Chondrocyte (in vitro differentiated cells): ENCODE results near the gene SETBP1. TPM values are rescaled to one million over a fixed set of nuclear protein-coding genes. Genes with fewer than 3 reads are reported as not detected.
"Not testable (repeated sequence)": the region's sequence is repeated elsewhere in the genome, so short reads cannot be mapped to it uniquely, and the experiment has no call there.

Experiments
- DNase-seq: peaks from one replicate; pipeline ENCODE4 v3.0.0; 2021; ENCODE audit warnings: mixed read lengths, low spot score
- H3K27ac Mint-ChIP-seq: one replicate; pipeline ENCODE4 v1.8.0; 2021; ENCODE audit warnings: mild to moderate bottlenecking, moderate library complexity, mixed read lengths; ENCODE audit not compliant: unreplicated experiment
- H3K27me3 Mint-ChIP-seq: 2 replicates; pipeline ENCODE4 v1.8.0; 2021; ENCODE audit warnings: low read depth, mixed read lengths
- H3K36me3 Mint-ChIP-seq: 2 replicates; pipeline ENCODE4 v1.8.0; 2021; ENCODE audit warnings: low read depth, mixed read lengths
- H3K4me1 Mint-ChIP-seq: 2 replicates; pipeline ENCODE4 v1.8.0; 2021; ENCODE audit warnings: low read depth, mild to moderate bottlenecking, mixed read lengths
- H3K4me3 Mint-ChIP-seq: one replicate; pipeline ENCODE4 v1.8.0; 2021; ENCODE audit warnings: mild to moderate bottlenecking, moderate library complexity, mixed read lengths; ENCODE audit not compliant: unreplicated experiment
- H3K9me3 Mint-ChIP-seq: 2 replicates; pipeline ENCODE4 v1.8.0; 2021; ENCODE audit warnings: low read depth, mixed read lengths
- total RNA-seq: library from RNA; stranded (reverse); gene quantifications from 3 replicates; pipeline ENCODE4 v1.2.1, GENCODE V29; 2021
- TF ChIP-seq, protein P1 (sequence below): fragments of 200-600 bp; sonication (generic); IDR thresholded peaks from 2 replicates; pipeline ENCODE4 v1.5.0; 2021; ENCODE audit warnings: antibody characterized with exemption, mild to moderate bottlenecking, moderate library complexity

The SETBP1 gene
- total RNA-seq, 1 donor from 2014 or later, result 29.3 TPM

DNA sequence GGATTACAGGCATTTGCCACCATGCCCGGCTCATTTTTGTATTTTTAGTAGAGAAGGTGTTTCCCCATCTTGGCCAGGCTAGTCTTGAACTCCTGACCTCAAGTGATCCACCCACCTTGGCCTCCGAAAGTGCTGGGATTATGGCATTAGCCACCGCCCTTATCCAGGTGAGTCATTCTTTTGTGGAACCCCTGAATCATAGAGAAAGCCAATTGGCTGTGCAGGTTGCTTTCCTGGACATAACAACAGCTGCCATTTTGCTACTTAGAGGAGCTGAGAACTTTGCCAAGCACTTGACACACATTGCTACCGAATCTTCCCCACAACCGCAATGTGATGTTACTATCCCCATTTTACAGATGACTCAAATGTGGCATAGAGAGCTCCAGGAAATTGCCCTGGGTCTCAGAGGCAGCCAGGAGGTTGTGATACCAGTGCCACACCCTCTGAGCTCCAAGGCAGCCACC is 36.0 kb downstream of the SETBP1 start:
- Mint-ChIP-seq H3K27me3 (no peaks in the 10 kb centered on the region), H3K9me3 (no peaks in the 10 kb centered on the region), H3K27ac (no peak overlapping the region), H3K36me3 (peaks cover 13% of the 10 kb centered on the region), H3K4me3 (no peak overlapping the region), H3K4me1 (peaks cover 19% of the 10 kb centered on the region)
- TF ChIP-seq, protein P1, sequence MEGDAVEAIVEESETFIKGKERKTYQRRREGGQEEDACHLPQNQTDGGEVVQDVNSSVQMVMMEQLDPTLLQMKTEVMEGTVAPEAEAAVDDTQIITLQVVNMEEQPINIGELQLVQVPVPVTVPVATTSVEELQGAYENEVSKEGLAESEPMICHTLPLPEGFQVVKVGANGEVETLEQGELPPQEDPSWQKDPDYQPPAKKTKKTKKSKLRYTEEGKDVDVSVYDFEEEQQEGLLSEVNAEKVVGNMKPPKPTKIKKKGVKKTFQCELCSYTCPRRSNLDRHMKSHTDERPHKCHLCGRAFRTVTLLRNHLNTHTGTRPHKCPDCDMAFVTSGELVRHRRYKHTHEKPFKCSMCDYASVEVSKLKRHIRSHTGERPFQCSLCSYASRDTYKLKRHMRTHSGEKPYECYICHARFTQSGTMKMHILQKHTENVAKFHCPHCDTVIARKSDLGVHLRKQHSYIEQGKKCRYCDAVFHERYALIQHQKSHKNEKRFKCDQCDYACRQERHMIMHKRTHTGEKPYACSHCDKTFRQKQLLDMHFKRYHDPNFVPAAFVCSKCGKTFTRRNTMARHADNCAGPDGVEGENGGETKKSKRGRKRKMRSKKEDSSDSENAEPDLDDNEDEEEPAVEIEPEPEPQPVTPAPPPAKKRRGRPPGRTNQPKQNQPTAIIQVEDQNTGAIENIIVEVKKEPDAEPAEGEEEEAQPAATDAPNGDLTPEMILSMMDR, result no peak
- no peak for DNase-seq

DNA sequence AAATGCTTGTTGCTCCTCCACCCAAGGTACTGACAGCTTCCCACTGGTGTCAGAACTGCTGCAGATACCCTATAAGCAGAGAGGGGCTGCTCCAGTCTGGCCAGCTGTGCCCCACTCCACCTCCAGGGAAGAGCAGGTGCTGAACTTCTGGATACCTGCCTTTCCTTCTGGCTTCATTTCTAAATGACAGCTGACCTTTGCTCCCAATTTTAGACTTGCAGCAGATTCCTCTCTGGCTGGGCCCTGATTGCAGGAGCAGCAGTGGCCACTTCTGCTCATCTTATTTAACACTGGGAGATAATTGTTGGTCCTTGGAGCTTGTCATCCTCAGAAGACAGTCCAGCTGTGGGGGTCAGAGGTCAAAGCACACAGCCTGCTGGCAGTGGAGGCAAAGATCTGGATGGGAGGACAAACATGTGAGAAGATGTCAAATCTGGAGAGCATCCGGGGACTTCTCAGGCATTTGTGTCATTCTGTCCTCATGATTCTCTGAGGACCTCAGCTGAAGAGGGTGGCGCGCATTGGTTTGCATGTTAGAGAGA is 38.9 kb downstream of the SETBP1 start:
- no peaks in the 10 kb centered on the region for H3K27me3 Mint-ChIP-seq
- peaks cover 25% of the 10 kb centered on the region for H3K4me1 Mint-ChIP-seq
- TF ChIP-seq, protein P1, result no peak
- no peak for DNase-seq
- peaks cover 11% of the 10 kb centered on the region for H3K36me3 Mint-ChIP-seq
- H3K27ac Mint-ChIP-seq, result no peak overlapping the region
- no peaks in the 10 kb centered on the region for H3K9me3 Mint-ChIP-seq
- no peak overlapping the region for H3K4me3 Mint-ChIP-seq

DNA sequence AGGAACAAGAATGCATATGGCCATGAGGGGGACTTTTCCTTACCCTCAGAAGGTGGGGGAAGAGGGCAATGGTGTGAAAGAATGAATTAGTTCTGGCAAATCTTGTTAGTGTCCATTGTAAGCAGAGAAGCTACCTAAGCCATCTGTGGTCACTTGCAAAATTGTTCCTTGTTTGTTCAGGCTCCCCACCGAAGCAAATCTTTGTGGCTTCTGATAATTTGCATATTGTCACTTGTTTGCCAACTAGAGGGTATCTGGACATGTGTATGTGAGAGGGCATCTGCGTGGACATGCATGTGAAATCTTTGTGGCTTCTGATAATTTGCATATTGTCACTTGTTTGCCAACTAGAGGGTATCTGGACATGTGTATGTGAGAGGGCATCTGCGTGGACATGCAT is 41.1 kb downstream of the SETBP1 start:
- Mint-ChIP-seq H3K4me1 (peaks cover 28% of the 10 kb centered on the region), H3K36me3 (peaks cover 11% of the 10 kb centered on the region)
- H3K9me3 Mint-ChIP-seq, H3K27ac Mint-ChIP-seq, H3K4me3 Mint-ChIP-seq, H3K27me3 Mint-ChIP-seq, DNase-seq: not testable (repeated sequence)

DNA sequence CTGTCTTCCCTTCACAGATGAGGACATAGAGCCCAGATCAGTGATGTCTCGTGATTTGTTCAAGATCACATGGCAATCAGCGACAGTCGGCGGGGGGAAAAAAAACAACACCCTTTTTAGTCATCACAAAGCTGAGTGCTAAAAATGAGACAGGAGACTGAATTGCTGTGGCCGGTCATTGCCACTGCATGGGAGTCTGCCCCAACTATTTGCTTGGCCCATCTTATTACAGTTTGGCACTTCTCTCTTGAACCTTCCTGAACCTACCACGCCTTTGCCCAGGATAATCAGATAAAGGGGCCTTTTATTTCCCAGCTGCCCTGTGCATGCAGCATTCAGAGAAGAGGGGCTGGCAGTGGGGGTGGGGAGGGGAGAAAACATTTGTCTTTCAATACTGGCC is 42.7 kb downstream of the SETBP1 start:
- Mint-ChIP-seq H3K9me3 (no peaks in the 10 kb centered on the region), H3K27ac (no peak overlapping the region), H3K27me3 (no peaks in the 10 kb centered on the region), H3K4me1 (peaks cover 28% of the 10 kb centered on the region), H3K4me3 (no peak overlapping the region), H3K36me3 (peaks cover 8% of the 10 kb centered on the region)
- TF ChIP-seq, protein P1, result no peak
- DNase-seq, result no peak

DNA sequence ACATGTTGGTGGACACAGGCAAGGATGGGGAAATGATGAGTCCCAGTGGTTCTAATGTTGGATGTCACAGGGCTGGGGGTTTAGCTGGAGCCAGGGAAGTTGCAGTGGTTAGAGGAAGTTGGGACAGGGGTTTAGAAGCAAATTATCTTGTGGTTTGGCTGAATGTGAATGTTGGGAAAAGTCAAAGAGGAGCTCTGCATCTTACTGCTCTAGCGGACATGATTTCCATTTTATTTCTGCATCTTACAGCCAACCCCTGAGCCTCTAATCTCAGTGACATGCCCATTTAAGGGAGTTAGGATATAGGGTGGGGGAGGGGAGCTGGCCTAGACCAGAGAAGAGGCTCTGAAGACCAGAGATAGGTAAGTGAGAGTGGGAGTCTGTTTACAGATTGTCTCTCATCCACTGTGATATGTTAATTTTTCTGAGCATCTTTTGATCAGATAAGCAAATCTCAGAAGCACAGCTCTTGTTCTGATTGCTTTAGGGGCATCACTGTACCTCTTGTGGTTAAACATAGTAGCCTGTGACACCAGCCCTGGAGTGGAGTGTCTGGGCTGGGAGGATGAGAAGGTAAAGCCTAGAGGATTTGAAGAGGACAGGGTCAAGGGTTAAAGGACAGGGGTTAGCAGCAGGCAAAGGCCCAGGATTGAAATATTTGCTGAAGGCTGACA is 43.6 kb downstream of the SETBP1 start:
- Mint-ChIP-seq H3K36me3 (peaks cover 4% of the 10 kb centered on the region), H3K27me3 (no peaks in the 10 kb centered on the region), H3K27ac (peak overlapping the region; percentile 90), H3K9me3 (no peaks in the 10 kb centered on the region), H3K4me1 (peaks cover 31% of the 10 kb centered on the region), H3K4me3 (no peak overlapping the region)
- TF ChIP-seq, protein P1, result no peak
- no peak for DNase-seq
